GM12878 (cell line): ENCODE results near the gene SMC1B. TPM values are rescaled to one million over a fixed set of nuclear protein-coding genes. Genes with fewer than 3 reads are reported as not detected.

Experiments used
- ATAC-seq: fragments of 200-7000 bp; cut with Tn5 transposase; 3 replicates; pipeline ENCODE4 v1.9.1; 2020; ENCODE audit warnings: mild to moderate bottlenecking, moderate library complexity
- BruUV-seq: library from RNA; stranded (reverse); fragments of 400-500 nt; replicated peaks from 2 replicates; lab custom pipeline; 2021; lab: Mats Ljungman, UMichigan
- CTCF ChIA-PET: fragments of 300-600 bp; sonication (Branson Sonifier 250); formaldehyde crosslinking; extraction: SDS; loops from one replicate; lab custom pipeline; 2021; ENCODE audit warnings: inconsistent platforms; lab: Yijun Ruan, JAX
- POLR2A ChIA-PET: fragments of 350-600 bp; formaldehyde crosslinking; extraction: SDS; loops from one replicate; lab custom pipeline; 2021; ENCODE audit warnings: inconsistent platforms; lab: Charles Lee
- RAD21 ChIA-PET: fragments of 300-600 bp; sonication (Branson Sonifier 250); formaldehyde crosslinking; loops from one replicate; lab custom pipeline; 2023; ENCODE audit warnings: antibody characterized with exemption; ENCODE audit not compliant: unreplicated experiment; lab: Charles Lee
- SMC1A ChIA-PET: fragments of 300-600 bp; sonication (Branson Sonifier 250); formaldehyde crosslinking; loops from one replicate; lab custom pipeline; 2023; ENCODE audit not compliant: unreplicated experiment, uncharacterized antibody; lab: Charles Lee
- DNase-seq: peaks from one replicate; pipeline ENCODE4 v3.0.0-alpha.2; 2011; ENCODE audit warnings: low read depth, low spot score
- FAIRE-seq: peaks from 3 replicates; lab custom pipeline; 2011; peaks lifted over from hg19 to GRCh38; lab: Jason Lieb, UNC
- H2AFZ ChIP-seq: 2 replicates; pipeline ENCODE4 v1.6.0; 2011; ENCODE audit warnings: low read depth, low read length, control low read depth; ENCODE audit not compliant: control insufficient read depth
- H3K27ac ChIP-seq: 2 replicates; pipeline ENCODE4 v1.5.1; 2011; ENCODE audit warnings: control low read depth; ENCODE audit not compliant: control insufficient read depth, insufficient read depth
- H3K27me3 ChIP-seq, 2 experiments: replicated peaks in 1 of 2; 2 replicates each; pipeline versions ENCODE4 v1.6.0 to v1.6.1; 2011; ENCODE audit warnings: low read length in 1 of 2; ENCODE audit not compliant: control insufficient read depth in 2 of 2, insufficient read depth in 2 of 2
- H3K36me3 ChIP-seq, 2 experiments: 2 replicates each; pipeline ENCODE4 v1.5.1; 2011; ENCODE audit warnings: low read length in 1 of 2; ENCODE audit not compliant: control insufficient read depth in 2 of 2, insufficient read depth in 2 of 2
- H3K4me1 ChIP-seq: 2 replicates; pipeline ENCODE4 v1.6.1; 2011; ENCODE audit warnings: mild to moderate bottlenecking, low read length, moderate library complexity, mixed read lengths; ENCODE audit not compliant: control insufficient read depth, insufficient read depth
- H3K4me2 ChIP-seq: 2 replicates; pipeline ENCODE4 v1.6.0; 2011; ENCODE audit warnings: control low read depth; ENCODE audit not compliant: control insufficient read depth, insufficient read depth
- H3K4me3 ChIP-seq: fragments of 200-600 bp; sonication (generic); 2 replicates; pipeline ENCODE4 v1.5.1; 2016
- H3K79me2 ChIP-seq: 2 replicates; pipeline ENCODE4 v1.6.0; 2011; ENCODE audit warnings: low read length; ENCODE audit not compliant: control insufficient read depth, insufficient read depth
- H3K9ac ChIP-seq: 2 replicates; pipeline ENCODE4 v1.8.0; 2011; ENCODE audit warnings: low read length, control low read depth, mixed read lengths; ENCODE audit not compliant: control insufficient read depth, insufficient read depth
- H3K9me3 ChIP-seq: replicated peaks from 3 replicates; pipeline ENCODE4 v1.5.1; 2011; ENCODE audit warnings: mild to moderate bottlenecking, low read length; ENCODE audit not compliant: control insufficient read depth, insufficient read depth
- H4K20me1 ChIP-seq: 2 replicates; pipeline ENCODE4 v1.6.0; 2011; ENCODE audit not compliant: control insufficient read depth, insufficient read depth
- BHLHE40 ChIP-seq, 2 experiments: fragments of 450-650 bp in 1 of 2; IDR thresholded peaks; 2 replicates each; pipeline ENCODE4 v1.6.1; 2011 to 2017; ENCODE audit warnings: low read depth in 2 of 2, borderline replicate concordance in 1 of 2, improper control_type of control experiment in 1 of 2, low read length in 1 of 2, mild to moderate bottlenecking in 1 of 2
- EP300 ChIP-seq, 2 experiments: fragments of 150-350 bp in 1 of 2; IDR thresholded peaks; 2 replicates each; pipeline ENCODE4 v1.6.1; 2011 to 2012; ENCODE audit warnings: low read depth in 2 of 2, low read length in 2 of 2, borderline replicate concordance in 1 of 2, improper control_type of control experiment in 1 of 2, inconsistent platforms in 1 of 2; ENCODE audit not compliant: control insufficient read depth in 1 of 2
- FOXM1 ChIP-seq: IDR thresholded peaks from 2 replicates; pipeline ENCODE4 v1.6.1; 2012; ENCODE audit warnings: low read depth, mild to moderate bottlenecking, inconsistent platforms, low read length, moderate library complexity
- IKZF1 ChIP-seq: fragments of 450-650 bp; conservative IDR thresholded peaks from 2 replicates; pipeline ENCODE4 v1.6.1; 2017; ENCODE audit warnings: antibody characterized with exemption, mild to moderate bottlenecking
- RB1 ChIP-seq: fragments of 450-650 bp; formaldehyde crosslinking; IDR thresholded peaks from 2 replicates; pipeline ENCODE4 v1.6.1; 2017; ENCODE audit warnings: mild to moderate bottlenecking, borderline replicate concordance
- RBBP5 ChIP-seq: fragments of 200-600 bp; sonication (generic); conservative IDR thresholded peaks from 2 replicates; pipeline ENCODE4 v1.6.1; 2016
- SMAD1 ChIP-seq: fragments of 450-650 bp; IDR thresholded peaks from 2 replicates; pipeline ENCODE4 v1.6.1; 2018; ENCODE audit warnings: mild to moderate bottlenecking, low read depth; ENCODE audit not compliant: partially characterized antibody
- SREBF1 ChIP-seq: IDR thresholded peaks from 2 replicates; pipeline ENCODE4 v1.6.1; 2012; ENCODE audit warnings: mild to moderate bottlenecking, low read length
- SUZ12 ChIP-seq: fragments of 200-600 bp; sonication (generic); IDR thresholded peaks from one replicate; pipeline ENCODE4 v1.6.1; 2018; ENCODE audit warnings: antibody characterized with exemption, mild to moderate bottlenecking; ENCODE audit not compliant: unreplicated experiment
- TCF7 ChIP-seq: IDR thresholded peaks from 2 replicates; pipeline ENCODE4 v1.6.1; 2014; ENCODE audit warnings: antibody characterized with exemption, borderline replicate concordance
- ZNF24 ChIP-seq: fragments of 450-650 bp; IDR thresholded peaks from 2 replicates; pipeline ENCODE4 v1.6.1; 2017; ENCODE audit warnings: antibody characterized with exemption, mild to moderate bottlenecking
- WGBS: methylation state at CpG from one replicate; pipeline ENCODE4 v1.1.6; 2016; ENCODE audit warnings: low lambda C conversion rate; ENCODE audit not compliant: insufficient replicate concordance, insufficient coverage; ENCODE audit errors: missing lambda C conversion rate; 5-methylcytosine and 5-hydroxymethylcytosine counted together
- in situ Hi-C: fragments of 300-500 bp; cut with MboI; formaldehyde crosslinking; loops from 9 replicates; pipeline ENCODE4 v1.14.3; 2018; ENCODE audit warnings: mixed read lengths
- intact Hi-C: fragments of 100-400 bp; cut with micrococcal nuclease; formaldehyde crosslinking; loops from one replicate; pipeline ENCODE4 v1.14.2; 2022; ENCODE audit not compliant: unreplicated experiment
- polyA plus RNA-seq, 11 experiments: library from polyadenylated mRNA; depleted of rRNA in 4 of 11; unstranded in 6 of 11; stranded (reverse) in 5 of 11; fragments of >200 nt; fragmentation: Nextera tagmentation in 4 of 11; fragmentation: Illumina TruSeq in 1 of 11; extraction: Ambion mirVana in 4 of 11; extraction: Trizol in 1 of 11; gene quantifications; 1 replicate in 1 of 11; 2 replicates in 10 of 11; pipeline versions ENCODE4 v1.2.1 to v1.2.3, GENCODE V29; 2011 to 2016; ENCODE audit warnings: inconsistent platforms in 2 of 11, missing spikeins in 2 of 11, low read depth in 1 of 11
- total RNA-seq, 4 experiments: library from RNA; depleted of rRNA in 3 of 4; stranded (reverse); fragments of >200 nt in 3 of 4; fragmentation: Illumina TruSeq in 1 of 4; extraction: Trizol in 1 of 4; gene quantifications; 2 replicates each; pipeline versions ENCODE4 v1.2.1 to v1.2.3, GENCODE V29; 2013 to 2021
- TF ChIP-seq, protein P1 (sequence below), 3 experiments: IDR thresholded peaks in 2 of 3; conservative IDR thresholded peaks in 1 of 3; 2 replicates each; pipeline ENCODE4 v1.5.1; 2011; ENCODE audit warnings: low read depth in 3 of 3, low read length in 3 of 3, mild to moderate bottlenecking in 3 of 3, control low read depth in 2 of 3, moderate library complexity in 2 of 3, inconsistent platforms in 1 of 3, mixed read lengths in 1 of 3; ENCODE audit not compliant: control insufficient read depth in 2 of 3, insufficient read depth in 1 of 3; ENCODE audit errors: extremely low read depth in 1 of 3
- TF ChIP-seq, protein P2 (sequence below): fragments of 450-650 bp; formaldehyde crosslinking; IDR thresholded peaks from 2 replicates; pipeline ENCODE4 v1.4.0; 2022; ENCODE audit warnings: mild to moderate bottlenecking, moderate library complexity
- TF ChIP-seq, protein P3 (sequence below): IDR thresholded peaks from 2 replicates; pipeline ENCODE4 v1.6.1; 2011; ENCODE audit warnings: mild to moderate bottlenecking, low read depth, low read length, moderate library complexity; ENCODE audit not compliant: insufficient replicate concordance
- TF ChIP-seq, protein P4 (sequence below): fragments of 450-650 bp; IDR thresholded peaks from 2 replicates; pipeline ENCODE4 v1.6.1; 2017; ENCODE audit warnings: mild to moderate bottlenecking, low read depth, inconsistent platforms; ENCODE audit not compliant: poor library complexity, severe bottlenecking

SMC1B gene
- total and polyA plus RNA-seq, 10 of the 15 experiments (the other 5 are each of a cell fraction or from before 2014, with no cell fraction given): not detected

DNA sequence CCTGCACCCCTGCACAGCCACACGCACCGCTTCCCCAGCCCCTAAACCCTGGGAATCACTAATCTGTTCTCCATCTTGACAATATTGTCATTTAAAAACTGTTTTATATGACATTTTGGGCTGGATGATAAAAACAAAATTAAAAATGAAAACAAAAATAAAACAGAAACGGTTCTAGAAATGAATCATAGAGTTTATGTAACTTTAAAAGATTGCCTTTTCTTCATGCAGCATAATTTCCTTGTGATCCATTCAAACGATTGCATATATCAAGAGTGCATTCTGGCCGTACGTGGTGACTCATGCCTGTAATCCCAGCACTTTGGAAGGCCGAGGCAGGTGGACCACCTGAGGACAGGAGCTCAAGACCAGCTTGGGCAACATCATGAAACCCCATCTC is 110.2 kb downstream of the SMC1B start:
- Histone ChIP-seq H3K4me3 (no peak overlapping the region), H3K27me3 (no peaks in the 10 kb centered on the region), H3K27ac (no peak overlapping the region), H3K4me2 (0 out of 2 replicates have a peak overlapping the region, but pooled peaks have one; percentile 44), H3K9me3 (no peaks in the 10 kb centered on the region), H3K79me2 (no peaks in the 10 kb centered on the region), H3K36me3 (no peaks in the 10 kb centered on the region), H2AFZ (peak overlapping the region; percentile 54; the same call in 1 of the 2 replicates), H3K4me1 (no peaks in the 10 kb centered on the region), H3K9ac (no peak overlapping the region), H4K20me1 (no peaks in the 10 kb centered on the region)
- intact Hi-C loops (no loop called here), in situ Hi-C loops (no loop called here)
- 67% methylated on average over 7 of the region's 7 CpGs for WGBS
- ChIA-PET POLR2A (interaction anchor here (0.6 kb wide), 1 partner anchor 25 kb away, joined by 4 read pairs; no protein-coding TSS in a partner anchor), RAD21 (interaction anchor here (0.7 kb wide), 1 partner anchor 1939 kb away, joined by 4 read pairs; no protein-coding TSS in a partner anchor), SMC1A (interaction anchor here (0.9 kb wide), 1 partner anchor 41 kb away, joined by 3 read pairs; no protein-coding TSS in a partner anchor), CTCF (no interaction called here)
- no peak for DNase-seq
- ATAC-seq: no peak
- no TSS peak for BruUV-seq
- no peak for FAIRE-seq
- TF ChIP-seq SREBF1: no peak
- TF ChIP-seq IKZF1: no peak
- TF ChIP-seq, protein P1, sequence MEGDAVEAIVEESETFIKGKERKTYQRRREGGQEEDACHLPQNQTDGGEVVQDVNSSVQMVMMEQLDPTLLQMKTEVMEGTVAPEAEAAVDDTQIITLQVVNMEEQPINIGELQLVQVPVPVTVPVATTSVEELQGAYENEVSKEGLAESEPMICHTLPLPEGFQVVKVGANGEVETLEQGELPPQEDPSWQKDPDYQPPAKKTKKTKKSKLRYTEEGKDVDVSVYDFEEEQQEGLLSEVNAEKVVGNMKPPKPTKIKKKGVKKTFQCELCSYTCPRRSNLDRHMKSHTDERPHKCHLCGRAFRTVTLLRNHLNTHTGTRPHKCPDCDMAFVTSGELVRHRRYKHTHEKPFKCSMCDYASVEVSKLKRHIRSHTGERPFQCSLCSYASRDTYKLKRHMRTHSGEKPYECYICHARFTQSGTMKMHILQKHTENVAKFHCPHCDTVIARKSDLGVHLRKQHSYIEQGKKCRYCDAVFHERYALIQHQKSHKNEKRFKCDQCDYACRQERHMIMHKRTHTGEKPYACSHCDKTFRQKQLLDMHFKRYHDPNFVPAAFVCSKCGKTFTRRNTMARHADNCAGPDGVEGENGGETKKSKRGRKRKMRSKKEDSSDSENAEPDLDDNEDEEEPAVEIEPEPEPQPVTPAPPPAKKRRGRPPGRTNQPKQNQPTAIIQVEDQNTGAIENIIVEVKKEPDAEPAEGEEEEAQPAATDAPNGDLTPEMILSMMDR (IDR thresholded peaks at IDR 0.05 in 2 of 3, conservative IDR thresholded peaks at IDR 0.05 in 1 of 3; ENCODE audit: control insufficient read depth in 2 of 3, extremely low read depth in 1 of 3, insufficient read depth in 1 of 3, low read depth in 3 of 3, low read length in 3 of 3): no peak
- TF ChIP-seq SMAD1: no peak
- TF ChIP-seq TCF7: no peak
- TF ChIP-seq, protein P2, sequence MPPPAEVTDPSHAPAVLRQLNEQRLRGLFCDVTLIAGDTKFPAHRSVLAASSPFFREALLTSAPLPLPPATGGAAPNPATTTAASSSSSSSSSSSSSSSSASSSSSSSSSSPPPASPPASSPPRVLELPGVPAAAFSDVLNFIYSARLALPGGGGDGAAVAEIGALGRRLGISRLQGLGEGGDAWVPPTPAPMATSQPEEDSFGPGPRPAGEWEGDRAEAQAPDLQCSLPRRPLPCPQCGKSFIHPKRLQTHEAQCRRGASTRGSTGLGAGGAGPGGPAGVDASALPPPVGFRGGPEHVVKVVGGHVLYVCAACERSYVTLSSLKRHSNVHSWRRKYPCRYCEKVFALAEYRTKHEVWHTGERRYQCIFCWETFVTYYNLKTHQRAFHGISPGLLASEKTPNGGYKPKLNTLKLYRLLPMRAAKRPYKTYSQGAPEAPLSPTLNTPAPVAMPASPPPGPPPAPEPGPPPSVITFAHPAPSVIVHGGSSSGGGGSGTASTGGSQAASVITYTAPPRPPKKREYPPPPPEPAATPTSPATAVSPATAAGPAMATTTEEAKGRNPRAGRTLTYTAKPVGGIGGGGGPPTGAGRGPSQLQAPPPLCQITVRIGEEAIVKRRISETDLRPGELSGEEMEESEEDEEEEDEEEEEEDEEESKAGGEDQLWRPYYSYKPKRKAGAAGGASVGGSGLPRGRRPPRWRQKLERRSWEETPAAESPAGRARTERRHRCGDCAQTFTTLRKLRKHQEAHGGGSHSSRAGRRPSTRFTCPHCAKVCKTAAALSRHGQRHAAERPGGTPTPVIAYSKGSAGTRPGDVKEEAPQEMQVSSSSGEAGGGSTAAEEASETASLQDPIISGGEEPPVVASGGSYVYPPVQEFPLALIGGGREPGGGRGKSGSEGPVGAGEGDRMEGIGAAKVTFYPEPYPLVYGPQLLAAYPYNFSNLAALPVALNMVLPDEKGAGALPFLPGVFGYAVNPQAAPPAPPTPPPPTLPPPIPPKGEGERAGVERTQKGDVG (CRISPR knock-in tag): no peak
- TF ChIP-seq RB1: no peak
- no peak for TF ChIP-seq ZNF24
- TF ChIP-seq, protein P3, sequence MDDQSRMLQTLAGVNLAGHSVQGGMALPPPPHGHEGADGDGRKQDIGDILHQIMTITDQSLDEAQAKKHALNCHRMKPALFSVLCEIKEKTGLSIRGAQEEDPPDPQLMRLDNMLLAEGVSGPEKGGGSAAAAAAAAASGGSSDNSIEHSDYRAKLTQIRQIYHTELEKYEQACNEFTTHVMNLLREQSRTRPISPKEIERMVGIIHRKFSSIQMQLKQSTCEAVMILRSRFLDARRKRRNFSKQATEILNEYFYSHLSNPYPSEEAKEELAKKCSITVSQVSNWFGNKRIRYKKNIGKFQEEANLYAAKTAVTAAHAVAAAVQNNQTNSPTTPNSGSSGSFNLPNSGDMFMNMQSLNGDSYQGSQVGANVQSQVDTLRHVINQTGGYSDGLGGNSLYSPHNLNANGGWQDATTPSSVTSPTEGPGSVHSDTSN: no peak
- TF ChIP-seq, protein P4, sequence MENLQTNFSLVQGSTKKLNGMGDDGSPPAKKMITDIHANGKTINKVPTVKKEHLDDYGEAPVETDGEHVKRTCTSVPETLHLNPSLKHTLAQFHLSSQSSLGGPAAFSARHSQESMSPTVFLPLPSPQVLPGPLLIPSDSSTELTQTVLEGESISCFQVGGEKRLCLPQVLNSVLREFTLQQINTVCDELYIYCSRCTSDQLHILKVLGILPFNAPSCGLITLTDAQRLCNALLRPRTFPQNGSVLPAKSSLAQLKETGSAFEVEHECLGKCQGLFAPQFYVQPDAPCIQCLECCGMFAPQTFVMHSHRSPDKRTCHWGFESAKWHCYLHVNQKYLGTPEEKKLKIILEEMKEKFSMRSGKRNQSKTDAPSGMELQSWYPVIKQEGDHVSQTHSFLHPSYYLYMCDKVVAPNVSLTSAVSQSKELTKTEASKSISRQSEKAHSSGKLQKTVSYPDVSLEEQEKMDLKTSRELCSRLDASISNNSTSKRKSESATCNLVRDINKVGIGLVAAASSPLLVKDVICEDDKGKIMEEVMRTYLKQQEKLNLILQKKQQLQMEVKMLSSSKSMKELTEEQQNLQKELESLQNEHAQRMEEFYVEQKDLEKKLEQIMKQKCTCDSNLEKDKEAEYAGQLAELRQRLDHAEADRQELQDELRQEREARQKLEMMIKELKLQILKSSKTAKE: no peak
- TF ChIP-seq EP300 (IDR thresholded peaks at IDR 0.05; ENCODE audit: borderline replicate concordance in 1 of 2, control insufficient read depth in 1 of 2, low read depth in 2 of 2, low read length in 2 of 2): no peak
- no peak for TF ChIP-seq RBBP5
- TF ChIP-seq SUZ12: no peak
- no peak for TF ChIP-seq BHLHE40 (IDR thresholded peaks at IDR 0.05; ENCODE audit: borderline replicate concordance in 1 of 2, low read depth in 2 of 2, low read length in 1 of 2)
- TF ChIP-seq FOXM1: no peak
